GM10248 (cell line): ENCODE data around the gene CSTB.

ENCODE experiments used
- CTCF ChIA-PET: fragments of 300-600 bp; sonication (Branson Sonifier 250); formaldehyde crosslinking; extraction: SDS; loops from one replicate; lab custom pipeline; 2021; ENCODE audit warnings: antibody characterized with exemption; lab: Yijun Ruan, JAX
- POLR2A ChIA-PET: fragments of 350-650 bp; sonication (Branson Sonifier 250); formaldehyde crosslinking; extraction: SDS; loops from one replicate; lab custom pipeline; 2020; ENCODE audit warnings: antibody characterized with exemption; lab: Yijun Ruan, JAX
- DNase-seq: peaks from one replicate; pipeline ENCODE4 v3.0.0; 2012; ENCODE audit errors: extremely low spot score
- TF ChIP-seq, protein P1 (sequence below): IDR thresholded peaks from 2 replicates; pipeline ENCODE4 v1.5.1; 2012; ENCODE audit warnings: mild to moderate bottlenecking, low read depth; ENCODE audit errors: extremely low read depth, missing control alignments, control extremely low read depth

Gene CSTB

GRCh38 chr21:43771199-43771675, 4.9 kb downstream of the CSTB start:
- no peak for DNase-seq
- POLR2A ChIA-PET: no interaction called here
- CTCF ChIA-PET: interaction anchor here (1.0 to 3.7 kb wide), 5 partner anchors 9 to 19 kb away, joined by 3 to 16 read pairs (median 3); partner anchors contain the start of gene RRP1
- TF ChIP-seq, protein P1, sequence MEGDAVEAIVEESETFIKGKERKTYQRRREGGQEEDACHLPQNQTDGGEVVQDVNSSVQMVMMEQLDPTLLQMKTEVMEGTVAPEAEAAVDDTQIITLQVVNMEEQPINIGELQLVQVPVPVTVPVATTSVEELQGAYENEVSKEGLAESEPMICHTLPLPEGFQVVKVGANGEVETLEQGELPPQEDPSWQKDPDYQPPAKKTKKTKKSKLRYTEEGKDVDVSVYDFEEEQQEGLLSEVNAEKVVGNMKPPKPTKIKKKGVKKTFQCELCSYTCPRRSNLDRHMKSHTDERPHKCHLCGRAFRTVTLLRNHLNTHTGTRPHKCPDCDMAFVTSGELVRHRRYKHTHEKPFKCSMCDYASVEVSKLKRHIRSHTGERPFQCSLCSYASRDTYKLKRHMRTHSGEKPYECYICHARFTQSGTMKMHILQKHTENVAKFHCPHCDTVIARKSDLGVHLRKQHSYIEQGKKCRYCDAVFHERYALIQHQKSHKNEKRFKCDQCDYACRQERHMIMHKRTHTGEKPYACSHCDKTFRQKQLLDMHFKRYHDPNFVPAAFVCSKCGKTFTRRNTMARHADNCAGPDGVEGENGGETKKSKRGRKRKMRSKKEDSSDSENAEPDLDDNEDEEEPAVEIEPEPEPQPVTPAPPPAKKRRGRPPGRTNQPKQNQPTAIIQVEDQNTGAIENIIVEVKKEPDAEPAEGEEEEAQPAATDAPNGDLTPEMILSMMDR: no peak

DNA sequence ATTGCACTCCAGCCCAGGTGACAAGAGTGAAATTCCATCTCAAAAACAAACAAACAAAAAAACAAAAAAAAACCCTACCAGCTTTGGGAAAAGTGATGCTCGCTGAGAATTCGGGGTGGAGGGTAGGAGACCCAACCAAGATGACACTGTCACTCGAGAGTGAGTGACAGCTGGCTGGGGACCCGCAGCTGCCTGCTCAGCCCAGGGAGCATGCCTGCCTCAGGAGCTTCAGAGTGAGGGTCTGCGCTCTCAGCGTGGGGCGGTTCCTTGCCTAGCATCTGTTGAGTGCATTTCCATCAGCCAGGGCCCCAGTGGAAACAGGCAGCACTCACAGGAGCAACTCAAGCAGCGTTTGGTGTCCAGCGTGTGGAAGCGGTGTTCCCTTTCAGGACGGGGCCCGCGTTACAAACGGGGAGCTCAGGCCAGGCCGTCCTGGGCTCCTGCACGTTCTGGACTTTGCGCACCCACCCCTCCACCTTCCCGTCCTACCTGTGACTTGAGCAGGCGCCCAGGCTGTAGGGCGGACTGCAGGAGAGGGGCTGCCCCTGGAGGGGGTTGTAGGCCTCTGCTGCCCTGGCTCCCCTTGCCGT, 5.9 kb downstream of the CSTB start:
- TF ChIP-seq, protein P1: no peak
- ChIA-PET POLR2A (no interaction called here), CTCF (interaction anchor here (1.0 to 2.3 kb wide), 5 partner anchors 11 to 206 kb away, joined by 3 to 6 read pairs (median 4); partner anchors contain the start of gene RRP1)
- no peak for DNase-seq

DNA sequence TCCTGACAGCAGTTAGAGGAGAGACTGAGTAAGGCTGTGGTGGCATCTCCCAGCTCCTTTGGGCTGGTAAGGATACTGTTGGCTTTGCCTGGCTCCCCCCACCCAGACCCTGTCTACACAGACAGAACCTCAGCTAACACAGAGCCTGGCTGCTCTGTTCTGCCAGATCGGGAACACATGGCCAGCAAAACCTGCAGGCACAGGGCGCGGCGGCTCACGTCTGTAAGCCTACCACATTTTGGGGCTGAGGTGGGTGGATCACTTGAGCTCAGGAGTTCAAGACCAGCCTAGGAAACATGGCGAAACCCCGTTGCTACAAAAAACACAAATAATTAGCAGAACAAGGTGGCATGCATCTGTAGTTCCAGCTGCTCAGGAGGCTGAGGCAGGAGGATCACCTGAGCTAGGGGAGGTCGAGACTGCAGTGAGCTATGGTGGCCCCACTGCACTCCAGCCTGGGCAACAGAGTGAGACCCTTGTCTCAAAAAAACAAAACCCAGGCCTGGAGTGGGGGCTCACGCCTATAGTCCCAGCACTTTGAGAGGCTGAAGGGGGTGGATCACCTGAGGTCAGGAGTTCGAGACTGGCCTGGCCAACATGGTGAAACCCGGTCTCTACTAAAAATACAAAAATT, 6.7 kb downstream of the CSTB start:
- ChIA-PET CTCF (interaction anchor here (1.0 to 2.3 kb wide), 6 partner anchors 11 to 206 kb away, joined by 4 to 6 read pairs (median 4); partner anchors contain the start of gene RRP1), POLR2A (interaction anchor here (0.8 kb wide), 1 partner anchor 14 kb away, joined by 3 read pairs; no protein-coding TSS in a partner anchor)
- DNase-seq: no peak
- TF ChIP-seq, protein P1: no peak

- ChIA-PET CTCF (interaction anchor here (1.0 to 2.3 kb wide), 5 partner anchors 10 to 207 kb away, joined by 4 to 6 read pairs (median 5); partner anchors contain the start of gene RRP1), POLR2A (interaction anchor here (0.8 kb wide), 1 partner anchor 14 kb away, joined by 3 read pairs; no protein-coding TSS in a partner anchor)
- TF ChIP-seq, protein P1: no peak
- no peak for DNase-seq
Measured at GRCh38 chr21:43768868-43769167, 7.3 kb downstream of the CSTB start.

DNA sequence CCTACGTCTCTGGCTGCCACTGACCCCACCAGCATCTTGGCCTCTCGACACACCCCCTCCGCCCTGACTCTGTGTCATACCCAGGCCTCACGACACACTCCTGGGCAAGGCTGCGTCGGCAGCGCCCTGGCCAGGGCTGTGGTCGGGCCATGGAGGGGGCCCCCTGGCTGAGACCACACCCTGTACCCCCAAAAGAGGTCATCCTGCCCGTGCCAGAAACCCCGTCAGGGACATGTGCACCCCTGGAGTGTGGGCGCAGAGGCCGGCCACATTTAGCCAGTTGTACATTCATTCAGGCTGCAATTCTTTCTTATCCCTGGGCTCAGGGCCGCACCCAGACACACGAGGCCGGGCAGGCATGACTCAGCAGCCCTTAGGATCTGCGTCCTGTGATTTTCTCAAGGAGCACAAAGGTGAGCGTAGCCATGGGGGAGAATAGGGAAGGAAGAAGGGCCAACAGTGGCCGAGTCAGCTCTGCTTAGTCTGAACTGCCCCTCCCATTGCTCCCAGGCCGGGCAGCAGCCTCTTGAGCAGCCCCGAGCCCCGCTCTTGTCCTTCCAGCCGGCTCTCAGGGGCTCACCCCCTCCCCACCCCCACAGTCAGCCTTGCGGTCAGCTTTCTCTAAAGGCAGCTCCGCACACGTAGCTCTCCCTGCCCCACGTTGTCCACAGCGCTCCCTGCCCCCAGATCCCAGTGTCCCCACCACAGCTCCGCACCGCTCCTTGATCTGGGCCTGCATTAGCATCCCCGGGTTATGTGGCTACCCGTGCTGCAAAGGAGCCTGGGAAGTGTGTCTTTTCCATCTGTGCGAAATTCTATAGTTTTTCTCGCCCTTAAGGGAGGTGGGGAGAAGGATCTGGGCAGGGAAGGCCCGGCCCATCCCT, 7.9 kb downstream of the CSTB start:
- ChIA-PET CTCF (interaction anchor here (1.0 to 2.3 kb wide), 5 partner anchors 10 to 208 kb away, joined by 4 to 6 read pairs (median 5); partner anchors contain the start of gene RRP1), POLR2A (interaction anchor here (0.8 kb wide), 1 partner anchor 13 kb away, joined by 3 read pairs; no protein-coding TSS in a partner anchor)
- TF ChIP-seq, protein P1: no peak
- no peak for DNase-seq

GRCh38 chr21:43767498-43767983, 8.6 kb downstream of the CSTB start:
- ChIA-PET CTCF (no interaction called here), POLR2A (no interaction called here)
- DNase-seq: no peak
- TF ChIP-seq, protein P1: no peak
